HG02870 (cell line): ENCODE measurements around the gene INSL3.
"Not testable (repeated sequence)": the region's sequence is repeated elsewhere in the genome, so short reads cannot be mapped to it uniquely, and the experiment has no call there.

Source experiments
- ATAC-seq: cut with Tn5 transposase; IDR thresholded peaks from one replicate; pipeline ENCODE4 v1.9.1; 2021; ENCODE audit warnings: mild to moderate bottlenecking, moderate library complexity; ENCODE audit not compliant: unreplicated experiment

Gene INSL3

GRCh38 chr19:17790059-17790780 lies 31.1 kb downstream of the INSL3 start:
- no peak for ATAC-seq

- ATAC-seq: no peak
Measured at GRCh38 chr19:17788632-17789031, 32.7 kb downstream of the INSL3 start.

GRCh38 chr19:17787274-17787913 lies 33.9 kb downstream of the INSL3 start:
- no peak for ATAC-seq

GRCh38 chr19:17784201-17785008 lies 36.9 kb downstream of the INSL3 start:
- no peak for ATAC-seq

- ATAC-seq: not testable (repeated sequence)
Measured at GRCh38 chr19:17783721-17784120, 37.6 kb downstream of the INSL3 start.

- no peak for ATAC-seq
Measured at GRCh38 chr19:17780781-17781180, 40.5 kb downstream of the INSL3 start.

- no peak for ATAC-seq
Measured at GRCh38 chr19:17778968-17779929, 42.1 kb downstream of the INSL3 start.

GRCh38 chr19:17778251-17778967 lies 42.9 kb downstream of the INSL3 start:
- no peak for ATAC-seq

- ATAC-seq: not testable (repeated sequence)
Measured at GRCh38 chr19:17777840-17778239, 43.5 kb downstream of the INSL3 start.

GRCh38 chr19:17775991-17776803 lies 45.1 kb downstream of the INSL3 start:
- ATAC-seq: peak; percentile 76

GRCh38 chr19:17775245-17775927 lies 45.9 kb downstream of the INSL3 start:
- no peak for ATAC-seq

- ATAC-seq: no peak
Measured at GRCh38 chr19:17772172-17772571, 49.1 kb downstream of the INSL3 start.

GRCh38 chr19:17770613-17771012 lies 50.7 kb downstream of the INSL3 start:
- no peak for ATAC-seq

- ATAC-seq: no peak
Measured at GRCh38 chr19:17767559-17767958, 53.8 kb downstream of the INSL3 start.

- no peak for ATAC-seq
Measured at GRCh38 chr19:17766543-17767131, 54.7 kb downstream of the INSL3 start.
